GM23338 (cell line): ENCODE results near the gene POP4. TPM values are rescaled to one million over a fixed set of nuclear protein-coding genes. Genes with fewer than 3 reads are reported as not detected.
"Not testable (repeated sequence)": the region's sequence is repeated elsewhere in the genome, so short reads cannot be mapped to it uniquely, and the experiment has no call there.

Source experiments
- ATAC-seq: fragments of 200-7000 bp; cut with Tn5 transposase; 3 replicates; pipeline ENCODE4 v1.9.1; 2020
- DNase-seq: peaks from one replicate; pipeline ENCODE4 v3.0.0-alpha.2; 2015; ENCODE audit warnings: low spot score
- H2AFZ ChIP-seq: fragments of 200-600 bp; sonication (generic); 2 replicates; pipeline ENCODE4 v1.8.0; 2016; ENCODE audit warnings: antibody characterized with exemption, mild to moderate bottlenecking, moderate library complexity
- H3F3A ChIP-seq: fragments of 200-600 bp; sonication (generic); replicated peaks from 2 replicates; pipeline ENCODE4 v1.8.0; 2017; ENCODE audit warnings: antibody characterized with exemption, mixed run types, low read depth
- H3K27ac ChIP-seq: fragments of 200-600 bp; sonication (generic); 2 replicates; pipeline ENCODE4 v1.6.1; 2016; ENCODE audit warnings: low read depth
- H3K27me3 ChIP-seq: fragments of 200-600 bp; sonication (generic); 2 replicates; pipeline ENCODE4 v1.8.0; 2016; ENCODE audit warnings: mild to moderate bottlenecking, mixed run types, moderate library complexity; ENCODE audit not compliant: insufficient read depth
- H3K36me3 ChIP-seq: fragments of 200-600 bp; sonication (generic); 2 replicates; pipeline ENCODE4 v1.8.0; 2016; ENCODE audit warnings: mild to moderate bottlenecking; ENCODE audit not compliant: insufficient read depth
- H3K4me1 ChIP-seq: fragments of 200-600 bp; sonication (generic); 2 replicates; pipeline ENCODE4 v1.8.0; 2016; ENCODE audit warnings: mild to moderate bottlenecking, moderate library complexity; ENCODE audit not compliant: insufficient read depth
- H3K4me2 ChIP-seq: fragments of 200-600 bp; sonication (generic); 2 replicates; pipeline ENCODE4 v1.7.1; 2017; ENCODE audit warnings: mixed run types
- H3K4me3 ChIP-seq: fragments of 200-600 bp; sonication (generic); 2 replicates; pipeline ENCODE4 v1.6.1; 2016; ENCODE audit warnings: mixed run types
- H3K79me2 ChIP-seq: fragments of 200-600 bp; sonication (generic); replicated peaks from 2 replicates; pipeline ENCODE4 v1.8.0; 2017; ENCODE audit warnings: mild to moderate bottlenecking; ENCODE audit not compliant: insufficient read depth
- H3K9me2 ChIP-seq: fragments of 200-600 bp; sonication (generic); 2 replicates; pipeline ENCODE4 v1.8.0; 2017; ENCODE audit not compliant: insufficient read depth
- H4K20me1 ChIP-seq: fragments of 200-600 bp; sonication (generic); replicated peaks from 2 replicates; pipeline ENCODE4 v1.8.0; 2017; ENCODE audit warnings: mild to moderate bottlenecking; ENCODE audit not compliant: insufficient read depth
- H3K27ac Mint-ChIP-seq: 2 replicates; pipeline ENCODE4 v1.8.0; 2020; ENCODE audit warnings: inconsistent platforms, mild to moderate bottlenecking, moderate library complexity, mixed read lengths
- H3K27me3 Mint-ChIP-seq: 3 replicates; pipeline ENCODE4 v1.8.0; 2022; ENCODE audit warnings: low read depth, mild to moderate bottlenecking, moderate library complexity, mixed read lengths, inconsistent platforms; ENCODE audit not compliant: insufficient read depth, poor library complexity
- H3K36me3 Mint-ChIP-seq: 3 replicates; pipeline ENCODE4 v1.8.0; 2021; ENCODE audit warnings: low read depth, mild to moderate bottlenecking, inconsistent platforms, moderate library complexity, mixed read lengths
- H3K4me1 Mint-ChIP-seq: 3 replicates; pipeline ENCODE4 v1.8.0; 2020; ENCODE audit warnings: mild to moderate bottlenecking, inconsistent platforms, mixed read lengths
- H3K4me3 Mint-ChIP-seq: 3 replicates; pipeline ENCODE4 v1.8.0; 2021; ENCODE audit warnings: moderate library complexity, mild to moderate bottlenecking, inconsistent platforms, mixed read lengths
- H3K9me3 Mint-ChIP-seq: 3 replicates; pipeline ENCODE4 v1.8.0; 2020; ENCODE audit warnings: moderate library complexity, mild to moderate bottlenecking, inconsistent platforms, mixed read lengths
- ETS1 ChIP-seq: IDR thresholded peaks from 2 replicates; pipeline ENCODE4 v1.6.1; 2016; ENCODE audit warnings: antibody characterized with exemption
- JUNB ChIP-seq: IDR thresholded peaks from one replicate; pipeline ENCODE4 v1.6.1; 2016; ENCODE audit warnings: antibody characterized with exemption; ENCODE audit not compliant: unreplicated experiment
- NANOG ChIP-seq: IDR thresholded peaks from 2 replicates; pipeline ENCODE4 v1.6.1; 2016; ENCODE audit warnings: antibody characterized with exemption, borderline replicate concordance
- POLR2AphosphoS5 ChIP-seq: IDR thresholded peaks from 2 replicates; pipeline ENCODE4 v1.6.1; 2016; ENCODE audit warnings: antibody characterized with exemption, low read depth
- ZNF331 ChIP-seq: fragments of 250-450 bp; sonication (Bioruptor Pico); IDR thresholded peaks from 2 replicates; pipeline ENCODE4 v1.5.0; 2020; ENCODE audit warnings: low read depth, mild to moderate bottlenecking, moderate library complexity
- ZNF462 ChIP-seq: fragments of 250-450 bp; sonication (Bioruptor Pico); IDR thresholded peaks from 2 replicates; pipeline ENCODE4 v1.5.0; 2020; ENCODE audit warnings: mild to moderate bottlenecking, moderate library complexity
- polyA plus RNA-seq: library from polyadenylated mRNA; unstranded; fragments of >200 nt; fragmentation: Nextera tagmentation; extraction: Ambion mirVana; gene quantifications from 2 replicates; pipeline ENCODE4 v1.2.1, GENCODE V29; 2016
- total RNA-seq: library from RNA; depleted of rRNA; stranded (reverse); fragments of >200 nt; shearing (Covaris generic); gene quantifications from 2 replicates; pipeline ENCODE4 v1.2.3, GENCODE V29; 2014

POP4 gene
- total and polyA plus RNA-seq, 2 experiments from 2014 or later, result 37.2 to 58.3 TPM

- no peaks in the 10 kb centered on the region for H3K79me2 ChIP-seq
- no peaks in the 10 kb centered on the region for H3K9me2 ChIP-seq
- Mint-ChIP-seq H3K36me3 (no peaks in the 10 kb centered on the region), H3K4me1 (peaks cover 8% of the 10 kb centered on the region), H3K27me3 (peaks cover 11% of the 10 kb centered on the region), H3K9me3 (no peaks in the 10 kb centered on the region; the same call in 2 of the 3 replicates), H3K27ac (no peak overlapping the region), H3K4me3 (no peak overlapping the region)
- no peaks in the 10 kb centered on the region for H3F3A ChIP-seq
- no peaks in the 10 kb centered on the region for H3K36me3 ChIP-seq
- H2AFZ ChIP-seq, result no peak overlapping the region
- no peaks in the 10 kb centered on the region for H4K20me1 ChIP-seq
- H3K27ac ChIP-seq, result no peak overlapping the region
- TF ChIP-seq ETS1, result no peak
- TF ChIP-seq JUNB, result no peak
- TF ChIP-seq NANOG, result no peak
- no peak for TF ChIP-seq POLR2AphosphoS5
- TF ChIP-seq ZNF462 (CRISPR knock-in tag), result no peak
- no peak for TF ChIP-seq ZNF331 (CRISPR knock-in tag)
- ATAC-seq (no peak), DNase-seq (no peak)
- H3K4me1 ChIP-seq, result peaks cover 10% of the 10 kb centered on the region
- no peak overlapping the region for H3K4me2 ChIP-seq
- no peaks in the 10 kb centered on the region for H3K27me3 ChIP-seq
- no peak overlapping the region for H3K4me3 ChIP-seq
Measured at GRCh38 chr19:29626386-29626785, 20.3 kb downstream of the POP4 start.

- not testable (repeated sequence) for H3K27me3 Mint-ChIP-seq, H3K27ac Mint-ChIP-seq, H3K4me1 ChIP-seq, ATAC-seq, H3K36me3 ChIP-seq, H3K9me3 Mint-ChIP-seq, H2AFZ ChIP-seq, H3K4me1 Mint-ChIP-seq, H3K36me3 Mint-ChIP-seq, H3K4me3 Mint-ChIP-seq, H3K79me2 ChIP-seq, H3F3A ChIP-seq, H3K27me3 ChIP-seq, H3K4me3 ChIP-seq, DNase-seq, H3K4me2 ChIP-seq, H3K27ac ChIP-seq, H4K20me1 ChIP-seq, H3K9me2 ChIP-seq
Measured at GRCh38 chr19:29626832-29627231, 20.7 kb downstream of the POP4 start.
